HG03135 (cell line): Measurements from ENCODE around the gene SMTNL1.
A peak's percentile ranks its signal among the peaks of the same experiment; 100 is the strongest.

Experiments
- ATAC-seq: cut with Tn5 transposase; IDR thresholded peaks from one replicate; pipeline ENCODE4 v1.9.1; 2021; ENCODE audit warnings: mild to moderate bottlenecking, moderate library complexity; ENCODE audit not compliant: unreplicated experiment

The SMTNL1 gene, protein sequence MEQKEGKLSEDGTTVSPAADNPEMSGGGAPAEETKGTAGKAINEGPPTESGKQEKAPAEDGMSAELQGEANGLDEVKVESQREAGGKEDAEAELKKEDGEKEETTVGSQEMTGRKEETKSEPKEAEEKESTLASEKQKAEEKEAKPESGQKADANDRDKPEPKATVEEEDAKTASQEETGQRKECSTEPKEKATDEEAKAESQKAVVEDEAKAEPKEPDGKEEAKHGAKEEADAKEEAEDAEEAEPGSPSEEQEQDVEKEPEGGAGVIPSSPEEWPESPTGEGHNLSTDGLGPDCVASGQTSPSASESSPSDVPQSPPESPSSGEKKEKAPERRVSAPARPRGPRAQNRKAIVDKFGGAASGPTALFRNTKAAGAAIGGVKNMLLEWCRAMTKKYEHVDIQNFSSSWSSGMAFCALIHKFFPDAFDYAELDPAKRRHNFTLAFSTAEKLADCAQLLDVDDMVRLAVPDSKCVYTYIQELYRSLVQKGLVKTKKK

DNA sequence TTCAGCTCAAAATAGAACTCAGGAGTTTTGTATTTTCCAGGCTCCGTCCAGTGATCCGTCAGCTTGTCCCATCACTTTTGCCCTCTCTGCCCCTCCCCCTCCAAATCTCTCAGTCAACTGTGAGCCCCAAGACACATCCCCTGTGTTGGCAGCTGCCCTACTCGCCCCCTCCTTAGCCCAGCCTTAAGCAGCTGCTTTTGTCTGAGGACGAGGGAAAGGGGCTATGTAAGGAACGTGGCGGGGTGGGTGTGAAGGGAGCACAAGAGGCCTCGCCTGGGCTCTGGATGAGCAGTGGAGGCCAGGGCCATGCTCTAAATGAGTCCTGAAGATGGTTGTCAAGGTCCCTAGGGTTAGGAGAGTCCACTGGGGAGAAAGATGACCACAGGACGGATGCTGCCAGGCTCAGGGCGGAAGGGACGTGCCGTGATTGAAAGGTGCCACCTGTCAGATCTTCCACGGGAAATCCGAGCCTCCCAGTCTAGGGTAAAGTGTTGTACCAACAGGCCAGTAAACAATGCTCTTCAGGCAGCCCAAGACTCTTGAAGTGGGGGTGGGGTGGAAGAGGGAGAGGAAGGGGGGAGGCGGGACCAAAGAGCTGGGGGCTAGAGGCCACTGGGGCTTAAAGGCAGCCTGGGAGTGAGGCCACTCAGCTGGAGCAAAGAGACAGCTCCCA is at the start of gene SMTNL1:
TSS of gene SMTNL1 (plus strand) at position 649 of the 673 bp plus-strand sequence. CDS start 5,048 bp downstream, outside the sequence.
- ATAC-seq, result no peak

DNA sequence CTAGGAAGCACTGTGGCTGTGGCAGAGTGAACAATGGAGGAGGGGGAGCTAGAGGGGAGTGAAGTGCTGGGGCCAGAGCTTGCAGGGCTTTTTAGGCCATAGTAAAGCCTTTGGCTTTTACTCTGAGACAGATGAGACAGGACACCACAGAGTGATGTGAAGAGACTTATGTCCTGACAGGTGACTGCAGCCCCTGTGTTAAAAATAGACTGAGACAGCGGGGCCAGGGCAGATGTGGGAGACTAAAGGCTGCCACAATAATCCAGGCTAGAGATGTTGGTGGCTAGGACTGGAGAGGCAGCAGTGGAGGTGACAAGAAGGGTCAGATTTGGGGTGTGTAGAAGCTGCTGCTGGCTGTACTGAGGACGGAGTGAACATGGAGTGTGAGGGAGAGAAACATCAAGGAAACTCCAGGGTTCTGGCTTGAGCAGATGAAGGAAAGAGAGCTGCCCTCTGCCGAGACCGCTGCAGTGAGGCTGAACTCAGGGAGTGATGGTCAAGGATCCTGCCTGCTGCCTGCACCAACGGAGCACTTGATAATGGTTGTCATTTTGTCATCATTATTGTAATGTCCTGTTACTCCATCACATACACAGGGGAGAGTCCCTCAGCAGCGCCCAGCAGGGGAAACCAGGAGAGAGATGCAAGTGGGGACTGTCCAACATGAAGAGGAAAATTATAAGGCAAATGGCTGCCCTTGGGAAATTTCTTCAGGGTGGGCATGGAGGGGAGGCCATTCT is 49.3 kb upstream of the SMTNL1 start:
- no peak for ATAC-seq

DNA sequence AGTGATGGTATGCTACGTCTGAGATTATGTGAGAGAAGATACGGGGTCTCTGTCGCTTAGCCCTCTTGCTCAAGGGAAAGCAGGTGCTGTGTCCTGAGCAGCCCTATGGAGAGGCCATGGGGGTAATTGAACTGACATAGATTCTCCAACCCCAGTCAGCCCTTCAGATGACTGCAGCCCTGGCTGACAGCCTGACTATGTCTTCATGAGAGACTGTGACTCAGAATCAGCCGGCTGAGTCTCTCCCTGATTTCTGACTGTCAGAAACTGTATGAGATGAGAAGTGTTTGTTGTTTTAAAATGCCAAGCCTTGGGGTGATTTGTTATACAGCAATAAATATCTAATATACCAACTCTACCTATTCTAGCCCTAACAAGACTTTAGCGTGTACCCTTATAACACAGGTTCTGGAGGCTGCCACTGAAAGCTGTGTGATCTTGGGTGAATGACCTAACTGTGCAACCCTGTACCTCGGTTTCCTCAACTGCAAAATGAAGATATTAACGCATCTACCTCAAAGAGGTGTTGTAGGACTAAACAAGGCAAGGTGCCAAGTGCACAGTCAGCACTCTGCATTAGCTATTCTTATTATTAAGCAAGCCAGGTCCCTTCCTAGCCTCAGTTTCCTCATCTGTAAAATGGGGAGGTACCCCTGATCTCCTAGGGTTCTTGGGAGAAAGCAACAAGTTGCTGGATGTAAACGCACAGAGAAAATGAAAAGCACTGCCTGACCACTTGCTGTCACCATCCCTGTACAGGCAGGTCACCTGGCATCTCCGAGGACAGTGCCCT is 46.7 kb upstream of the SMTNL1 start:
- ATAC-seq, result no peak

DNA sequence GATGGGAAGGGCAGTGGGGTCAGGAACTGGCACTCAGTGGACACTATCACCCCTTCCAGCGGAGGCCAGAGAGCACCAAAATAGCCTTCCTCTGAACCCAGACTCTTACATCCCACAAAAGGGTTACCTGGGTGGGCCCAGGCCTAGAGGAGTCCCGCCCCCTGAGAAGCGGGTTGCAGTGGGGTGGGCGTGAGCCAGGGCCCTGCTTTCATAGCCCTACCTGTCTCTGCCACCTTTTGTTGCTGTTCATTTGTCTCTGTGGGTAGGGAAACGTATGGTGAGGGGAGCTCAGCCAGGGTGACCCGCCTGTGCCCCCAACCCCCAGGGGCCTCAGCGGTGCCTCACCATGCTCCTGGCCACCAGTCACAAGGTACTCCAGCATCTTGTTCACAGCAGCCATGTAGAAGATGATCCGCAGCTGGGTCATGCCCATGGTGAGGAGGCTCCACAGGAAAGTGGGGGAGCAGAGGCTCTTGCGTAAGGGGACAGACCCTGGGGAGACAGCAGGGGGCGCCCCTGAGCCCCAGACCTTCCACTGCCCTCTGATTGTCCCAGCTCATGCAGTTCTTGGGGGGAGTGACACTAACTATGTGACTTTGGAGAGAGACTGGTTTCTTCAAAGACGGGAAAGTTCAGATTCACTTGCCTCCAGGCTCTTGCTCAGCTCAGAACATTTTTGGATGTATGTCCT is 45.9 kb upstream of the SMTNL1 start:
- no peak for ATAC-seq

DNA sequence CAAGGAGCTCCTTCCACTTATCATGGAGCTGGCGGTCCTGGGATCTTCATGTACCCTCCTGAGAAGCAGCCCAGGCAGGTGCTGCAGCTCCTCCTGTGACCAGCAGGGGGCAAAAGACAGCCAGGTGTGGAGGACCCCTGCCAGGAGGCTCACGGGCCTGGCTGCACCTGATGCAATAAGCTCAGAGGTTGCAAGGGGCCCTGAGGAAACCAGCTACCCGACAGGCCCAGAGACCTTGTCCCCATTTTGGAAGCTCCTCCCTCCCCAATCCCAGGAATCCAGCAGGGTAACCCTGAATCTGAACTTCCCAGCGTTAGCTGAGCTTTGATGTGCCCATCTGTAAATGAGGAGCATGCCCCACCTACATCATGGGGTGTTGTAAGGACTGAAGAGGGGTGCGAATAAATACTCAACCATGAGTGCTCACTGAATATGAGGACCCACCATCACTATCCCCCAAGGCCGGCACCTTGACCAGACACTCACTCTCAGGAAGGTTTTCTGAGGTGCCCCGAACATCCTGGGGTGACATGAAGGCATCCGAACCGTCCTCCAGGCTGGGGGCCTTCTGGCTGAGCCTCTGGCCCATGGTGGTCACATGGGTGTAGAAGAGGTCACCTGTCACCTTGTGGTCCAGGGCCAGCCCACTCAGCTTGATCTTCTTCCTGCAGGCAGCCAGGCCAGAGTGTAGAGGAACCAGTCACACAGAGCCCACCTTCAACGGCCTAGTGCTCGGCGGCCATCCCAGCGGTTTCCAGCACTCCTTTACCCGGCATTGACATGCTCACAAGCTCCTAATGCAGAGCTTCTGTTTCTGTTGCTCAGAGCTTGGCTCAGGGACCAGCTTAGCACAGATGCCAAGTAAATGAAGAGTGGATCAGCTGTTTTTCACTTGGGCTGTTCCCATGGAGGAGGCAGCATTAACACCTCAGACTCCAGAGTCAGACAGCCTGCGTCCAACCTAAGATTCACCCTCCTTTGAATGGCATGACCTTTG is 43.6 kb upstream of the SMTNL1 start:
- ATAC-seq, result peak; percentile 69

DNA sequence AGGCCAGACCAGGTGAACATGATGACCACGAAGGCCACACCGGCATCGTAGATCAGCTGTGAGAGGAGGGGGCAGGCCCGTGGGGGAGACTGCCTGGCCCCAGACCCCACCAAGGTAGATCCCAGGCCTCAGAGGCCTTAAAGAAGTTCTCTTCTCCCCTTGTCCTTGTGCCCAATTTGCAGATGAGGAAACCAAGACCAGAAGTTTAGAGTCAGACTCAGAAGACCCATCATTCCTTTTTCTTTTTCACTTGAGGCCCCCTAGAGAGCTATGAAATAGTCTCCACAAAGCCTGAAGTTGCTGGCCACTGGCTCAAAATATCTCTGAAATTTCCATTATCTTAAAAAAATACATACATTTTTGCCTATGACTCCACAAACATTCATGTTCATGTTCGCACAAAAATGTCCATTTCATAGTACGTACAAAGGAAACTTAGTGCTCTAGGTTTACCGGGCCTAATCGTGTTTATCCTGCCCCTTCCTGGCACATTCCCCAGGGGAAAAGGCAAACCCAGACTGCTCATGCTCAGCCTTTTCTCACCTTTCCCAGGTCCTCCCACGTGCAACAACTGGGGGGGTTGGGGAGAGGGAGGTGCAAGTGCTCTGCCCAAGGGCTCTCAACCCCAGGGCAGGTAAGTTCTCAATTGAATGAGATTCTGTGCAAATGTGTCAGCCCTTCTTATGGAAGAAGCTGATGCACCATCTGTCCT is 41.1 kb upstream of the SMTNL1 start:
- ATAC-seq, result no peak

DNA sequence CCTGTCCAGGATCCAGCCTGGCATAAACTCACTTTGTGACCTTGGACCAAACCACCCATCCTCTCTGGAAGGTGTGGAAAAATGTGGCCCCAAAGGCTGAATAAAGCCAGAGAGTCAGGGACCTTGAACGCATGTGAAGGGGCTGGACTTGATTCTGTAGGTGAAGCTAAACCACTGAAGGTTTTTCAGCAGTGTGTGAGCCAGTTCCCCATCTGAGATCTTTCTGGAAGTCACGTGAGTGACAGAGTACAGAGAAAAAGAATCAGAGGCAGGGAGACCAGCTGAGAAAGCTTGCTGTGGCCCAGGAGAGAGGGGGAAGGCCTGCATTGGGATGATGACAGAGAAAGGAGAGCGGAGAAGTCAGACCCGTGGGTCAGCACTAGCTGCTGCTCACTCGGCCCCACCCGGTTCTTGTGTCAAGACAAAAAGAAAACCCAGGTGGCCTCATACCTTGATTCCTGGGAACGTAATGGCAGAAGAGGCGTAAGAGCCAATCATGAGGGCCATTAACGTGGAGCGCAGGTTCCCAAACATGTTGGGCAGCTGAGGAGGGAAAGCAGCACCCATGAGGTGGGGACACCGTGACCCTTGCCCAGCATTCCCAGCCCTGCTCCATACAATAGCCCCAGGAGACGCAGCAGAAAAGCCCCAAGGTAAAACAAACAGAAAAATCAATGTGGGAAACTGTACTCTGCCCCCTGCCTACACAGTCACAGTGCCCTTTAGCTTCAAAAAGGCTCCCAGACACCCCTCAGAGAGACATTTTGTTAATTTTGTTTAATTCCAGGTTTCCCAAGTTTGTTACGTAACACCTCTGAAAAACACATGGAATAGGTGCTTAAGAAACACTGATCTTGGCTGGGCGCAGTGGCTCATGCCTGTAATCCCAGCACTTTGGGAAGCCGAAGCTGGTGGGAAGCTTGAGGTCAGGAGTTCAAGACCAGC is 39.8 kb upstream of the SMTNL1 start:
- ATAC-seq, result no peak

DNA sequence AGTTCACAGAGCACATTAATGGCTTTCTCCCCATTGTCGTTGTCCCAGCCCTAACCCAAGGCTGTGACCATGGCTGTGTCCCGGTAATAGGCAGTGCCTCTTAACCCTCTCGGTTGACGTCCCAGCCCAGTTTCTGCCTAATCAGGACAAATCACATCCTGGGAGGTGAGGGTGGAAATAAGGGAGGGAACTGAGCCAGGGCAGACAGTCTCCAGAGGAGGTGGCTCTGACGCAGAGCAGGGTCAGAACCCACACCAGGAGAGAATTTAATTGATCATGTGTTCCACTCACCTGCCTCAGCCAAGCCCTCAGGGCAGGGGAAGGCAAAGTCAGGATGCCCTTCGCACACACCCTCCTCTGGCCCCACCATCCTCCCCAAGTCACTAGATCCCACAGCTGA is 38.9 kb upstream of the SMTNL1 start:
- no peak for ATAC-seq

DNA sequence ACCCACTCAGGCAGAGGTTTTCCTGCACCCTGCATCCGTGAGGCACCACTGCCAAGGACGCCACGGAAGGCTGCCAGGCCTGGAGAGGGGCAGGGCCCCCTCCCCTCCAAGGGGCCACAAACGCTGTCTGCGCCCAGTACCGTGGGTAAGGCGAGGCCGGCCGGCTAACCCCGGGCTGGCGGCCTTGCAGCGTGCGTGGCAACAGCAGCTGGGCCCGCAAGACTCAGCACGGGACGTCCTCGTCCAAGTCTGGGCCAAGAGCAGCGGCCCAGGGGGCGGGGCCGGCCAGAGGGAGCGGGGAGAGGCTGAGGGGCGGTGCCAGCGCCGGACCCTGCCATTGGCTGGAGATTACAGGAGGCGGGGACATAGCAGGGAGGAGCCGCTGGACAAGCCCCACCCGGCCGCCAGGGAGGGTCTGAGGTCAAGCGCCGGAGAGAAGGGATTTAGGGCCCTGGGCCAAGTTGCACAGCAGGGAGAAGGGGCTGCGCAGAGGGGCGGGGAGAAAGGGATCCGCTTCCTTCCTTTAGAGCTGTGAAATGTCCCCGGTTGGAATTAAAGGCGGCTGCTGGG is 37.9 kb upstream of the SMTNL1 start:
- peak; percentile 99 for ATAC-seq

DNA sequence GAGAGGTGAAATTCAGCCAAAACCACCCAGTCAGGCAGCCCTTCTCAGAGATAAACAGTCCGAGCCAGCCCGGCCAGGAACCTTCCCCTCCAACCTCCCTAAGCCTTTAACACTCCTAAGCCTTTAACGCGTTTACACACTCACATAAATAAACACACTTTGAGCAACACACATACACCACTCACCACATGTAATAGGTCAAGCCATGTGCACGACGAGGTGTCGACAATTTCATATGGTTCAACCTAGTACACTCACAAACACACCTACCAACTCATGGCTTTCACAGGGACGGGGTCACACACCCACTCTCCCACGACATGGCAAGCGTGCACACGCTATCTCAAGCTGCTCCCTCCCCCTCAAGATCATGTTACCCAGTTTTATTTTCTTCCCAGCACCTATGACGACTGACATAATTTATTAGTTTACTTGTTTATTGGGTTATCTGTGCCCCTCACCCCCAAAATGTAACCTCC is 37.4 kb upstream of the SMTNL1 start:
- no peak for ATAC-seq

DNA sequence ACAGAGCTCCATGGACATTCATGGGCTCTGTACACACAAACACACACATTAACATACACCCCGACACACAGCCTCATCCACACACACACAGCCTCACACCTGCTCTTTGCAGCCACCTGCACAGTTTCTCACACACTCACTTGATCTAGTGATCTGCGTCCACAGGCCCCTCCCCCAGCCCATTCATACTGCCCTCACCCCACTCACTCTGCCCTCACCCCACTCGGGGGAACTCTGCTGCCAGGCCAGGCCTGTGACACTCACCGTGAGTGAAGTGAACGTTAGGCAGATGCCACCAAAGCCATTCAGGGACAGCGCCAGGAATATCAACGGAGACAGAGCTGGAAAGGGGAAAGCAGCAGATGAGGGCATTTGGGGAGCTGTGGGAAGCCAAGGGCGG is 36.9 kb upstream of the SMTNL1 start:
- ATAC-seq, result no peak

DNA sequence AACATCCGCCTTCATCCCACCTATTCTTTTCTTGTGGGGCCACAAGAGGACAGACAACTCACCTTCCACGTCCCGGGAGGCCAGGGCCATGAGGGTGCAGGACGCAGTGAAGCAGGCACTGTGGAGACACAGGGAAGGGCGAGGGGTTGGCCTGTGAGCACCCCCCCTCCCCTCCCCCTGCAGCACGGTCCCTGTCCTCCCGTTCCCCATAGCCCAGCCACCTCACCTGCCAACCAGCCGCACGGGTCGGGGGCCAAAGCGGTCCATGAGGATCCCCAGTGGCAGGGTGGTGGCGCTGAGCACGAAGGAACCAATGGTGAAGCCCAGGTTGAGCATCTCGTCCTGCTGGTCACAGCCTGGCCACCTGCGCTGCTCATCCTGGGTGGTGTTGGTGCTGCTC is 36.5 kb upstream of the SMTNL1 start:
- no peak for ATAC-seq

DNA sequence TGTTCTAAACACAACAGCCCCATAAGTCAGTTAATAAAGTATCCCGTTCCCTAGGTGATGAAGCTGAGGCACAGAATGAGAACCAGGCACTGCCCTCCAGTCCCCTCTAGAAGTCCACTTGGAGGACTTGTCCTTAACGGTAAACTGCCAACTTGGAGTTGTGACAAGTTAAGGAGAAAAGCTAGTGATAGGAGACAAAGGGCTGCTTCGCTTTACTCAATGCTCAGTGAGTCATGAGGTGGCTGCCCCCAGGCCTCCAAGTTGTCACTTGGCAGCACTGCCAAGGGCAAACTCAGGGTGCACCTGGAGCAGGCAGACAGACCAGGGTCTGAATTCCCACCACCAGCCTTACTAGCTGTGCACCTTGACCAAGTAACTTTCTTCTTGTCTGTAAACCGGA is 35.4 kb upstream of the SMTNL1 start:
- no peak for ATAC-seq

DNA sequence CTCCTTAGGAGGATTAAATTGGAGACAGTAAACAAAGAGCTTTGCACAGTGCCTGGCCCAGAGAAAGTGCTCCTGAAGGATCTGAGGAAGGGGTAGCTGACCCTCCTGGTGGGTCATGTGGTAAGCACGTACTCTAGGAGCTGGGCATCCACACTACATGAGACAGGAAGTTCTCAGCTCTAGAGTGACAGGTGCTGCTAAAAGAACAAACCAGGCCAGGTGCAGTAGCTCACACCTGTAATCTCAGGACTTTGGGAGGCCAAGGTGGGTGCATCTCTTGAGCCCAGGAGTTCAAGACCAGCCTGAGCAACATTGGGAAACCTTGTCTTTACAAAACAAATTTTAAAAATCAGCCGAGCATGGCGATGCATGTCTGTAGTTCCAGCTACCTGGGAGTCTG is 35.0 kb upstream of the SMTNL1 start:
- ATAC-seq, result no peak

DNA sequence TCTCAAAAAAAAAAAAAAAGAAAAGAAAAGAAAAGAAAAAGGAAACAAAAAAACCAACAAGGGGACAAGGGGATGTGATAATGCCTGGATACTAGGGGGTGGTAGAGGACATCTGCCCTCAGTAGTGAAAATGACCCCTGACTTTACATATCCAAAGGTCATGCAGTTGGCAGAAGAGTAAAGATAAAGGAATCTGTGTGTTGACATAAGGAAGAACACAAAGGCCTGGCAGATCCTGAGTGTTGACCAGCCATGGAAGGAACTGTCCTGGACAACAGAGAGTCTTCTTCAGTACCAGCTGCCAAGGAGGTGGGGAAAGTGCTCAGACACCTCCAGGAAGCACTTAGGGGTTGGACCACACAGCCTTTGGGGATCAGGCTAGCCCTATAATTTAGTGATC is 34.5 kb upstream of the SMTNL1 start:
- no peak for ATAC-seq

DNA sequence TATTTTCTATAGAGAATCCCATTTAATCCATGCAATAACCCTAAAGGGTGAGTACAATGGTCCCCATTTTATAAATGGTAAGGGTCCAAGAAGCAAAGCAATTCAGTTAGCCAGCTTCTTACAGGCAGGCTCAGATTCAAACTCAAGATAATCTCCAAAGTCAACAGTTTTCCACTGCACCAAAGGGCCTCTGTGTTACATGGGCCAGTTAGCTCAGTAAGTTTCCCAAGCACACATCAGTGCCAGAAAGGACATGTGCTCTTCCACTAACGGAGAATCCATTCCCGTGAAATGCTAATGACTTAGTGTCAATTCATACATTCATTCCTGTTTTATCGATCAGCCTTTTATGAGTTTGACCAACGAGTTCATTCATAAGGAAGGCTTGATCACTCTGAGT is 32.9 kb upstream of the SMTNL1 start:
- ATAC-seq, result no peak

DNA sequence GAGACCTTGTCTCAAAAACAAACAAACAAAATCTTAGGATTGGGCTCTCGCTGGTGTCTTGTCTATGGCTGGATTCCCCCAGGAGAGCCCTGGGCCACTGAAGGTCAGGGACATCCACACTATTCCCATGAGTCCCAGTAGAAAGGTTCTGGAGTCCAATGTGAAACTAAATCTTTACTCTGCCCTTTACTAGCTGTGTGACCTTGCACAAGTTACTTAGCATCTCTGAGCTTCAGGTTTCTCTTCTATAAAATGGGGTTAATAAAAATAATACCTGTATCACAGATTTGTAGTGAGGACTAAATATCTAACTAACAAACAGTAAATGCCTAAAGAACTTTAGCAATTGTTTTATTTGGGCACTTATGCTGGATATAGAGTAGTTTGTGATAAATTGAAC is 30.9 kb upstream of the SMTNL1 start:
- no peak for ATAC-seq
